ENCODE data around the gene TRIM14.
"Not testable (repeated sequence)": the region's sequence is repeated elsewhere in the genome, so short reads cannot be mapped to it uniquely, and the experiment has no call there.

TRIM14 gene

GRCh38 chr9:98022447-98022846, 96.6 kb downstream of the TRIM14 start:
- no peak for DNase-seq (ENCODE audit: low read depth)
- TF ChIP-seq CTCF (conservative IDR thresholded peaks at IDR 0.05; ENCODE audit: low read depth, low read length): no peak
- H3K4me3 ChIP-seq (ENCODE audit: low read depth, low read length): no peak overlapping the region

DNA sequence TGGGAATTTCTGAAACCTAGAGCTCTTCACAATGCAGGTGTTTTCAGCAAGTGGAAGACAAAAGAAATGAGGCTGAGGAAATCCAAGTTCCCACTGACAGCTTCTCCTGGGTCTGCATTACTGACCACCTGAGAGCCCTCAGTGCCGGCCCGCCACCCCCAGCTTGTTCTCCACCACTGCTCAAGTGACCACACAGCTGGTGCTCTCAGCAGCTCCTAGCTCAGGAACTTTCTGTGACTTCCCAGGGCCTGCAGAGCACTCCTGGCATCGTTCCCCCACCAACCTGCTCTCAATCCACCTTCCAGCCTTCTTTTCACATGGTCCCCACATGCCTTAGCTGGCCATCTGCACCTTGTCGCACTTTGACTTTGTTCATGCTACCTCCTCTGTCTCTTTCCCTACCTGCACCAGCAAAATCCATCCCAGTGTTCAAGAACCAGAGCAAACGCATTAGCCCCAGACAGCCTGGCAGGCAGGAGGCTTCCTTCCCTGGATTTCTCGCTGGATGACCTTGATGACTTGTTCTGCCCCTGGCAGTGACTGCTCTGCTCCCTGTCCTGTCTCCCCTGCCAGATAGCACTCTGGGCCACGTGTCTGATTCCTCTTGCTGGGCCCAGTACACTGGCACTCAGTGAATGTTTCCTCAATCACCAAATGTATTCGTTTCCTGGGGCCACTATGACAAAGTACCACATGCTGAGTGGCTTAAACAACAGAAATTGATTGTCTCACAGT, 97.5 kb downstream of the TRIM14 start:
- no peak for DNase-seq (ENCODE audit: low read depth)
- H3K4me3 ChIP-seq (ENCODE audit: low read depth, low read length): no peak overlapping the region
- no peak for TF ChIP-seq CTCF (conservative IDR thresholded peaks at IDR 0.05; ENCODE audit: low read depth, low read length)

DNA sequence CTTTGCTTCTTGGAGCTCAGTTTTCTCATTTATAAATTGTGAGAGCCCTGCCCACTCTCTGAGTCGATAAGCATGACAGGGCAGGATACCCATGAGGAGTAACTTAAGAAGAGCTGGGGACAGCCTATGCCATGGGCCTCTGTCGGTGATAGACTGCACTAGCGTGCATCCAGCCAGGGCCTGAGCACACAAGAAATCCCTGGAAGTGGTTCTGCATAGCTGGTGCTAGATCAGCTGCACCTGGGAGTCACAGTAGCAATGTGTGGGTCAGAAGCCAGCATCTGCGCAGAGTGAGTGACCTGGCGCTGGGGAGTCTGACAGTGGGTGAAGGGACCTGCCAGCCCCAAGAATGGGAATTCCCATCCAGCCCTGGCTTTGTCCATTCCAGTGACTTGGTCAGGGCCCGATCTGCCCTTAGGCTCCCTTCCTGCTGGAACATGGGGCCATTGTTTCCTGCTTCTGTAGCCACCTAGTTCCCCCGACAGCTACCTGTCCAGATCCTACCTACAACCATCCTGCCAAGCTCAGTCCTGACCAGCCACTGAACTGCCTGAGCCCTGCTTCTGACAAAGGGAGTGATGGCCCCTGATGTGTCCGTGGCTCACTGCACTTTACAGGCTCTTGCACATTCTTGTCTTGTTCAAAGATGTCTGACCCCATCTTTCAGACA, 98.4 kb downstream of the TRIM14 start:
- no peak overlapping the region for H3K4me3 ChIP-seq (ENCODE audit: low read depth, low read length)
- TF ChIP-seq CTCF (conservative IDR thresholded peaks at IDR 0.05; ENCODE audit: low read depth, low read length): no peak
- DNase-seq (ENCODE audit: low read depth): no peak

GRCh38 chr9:98019869-98020268, 99.2 kb downstream of the TRIM14 start:
- H3K4me3 ChIP-seq (ENCODE audit: low read depth, low read length); DNase-seq (ENCODE audit: low read depth): not testable (repeated sequence)
